ENCODE results near the gene LRCOL1. TPM values are rescaled to one million over a fixed set of nuclear protein-coding genes. Genes with fewer than 3 reads are reported as not detected.
A peak's percentile ranks its signal among the peaks of the same experiment; 100 is the strongest.

The LRCOL1 gene
- polyA plus RNA-seq, 1 donor from 2014 or later, result not detected

DNA sequence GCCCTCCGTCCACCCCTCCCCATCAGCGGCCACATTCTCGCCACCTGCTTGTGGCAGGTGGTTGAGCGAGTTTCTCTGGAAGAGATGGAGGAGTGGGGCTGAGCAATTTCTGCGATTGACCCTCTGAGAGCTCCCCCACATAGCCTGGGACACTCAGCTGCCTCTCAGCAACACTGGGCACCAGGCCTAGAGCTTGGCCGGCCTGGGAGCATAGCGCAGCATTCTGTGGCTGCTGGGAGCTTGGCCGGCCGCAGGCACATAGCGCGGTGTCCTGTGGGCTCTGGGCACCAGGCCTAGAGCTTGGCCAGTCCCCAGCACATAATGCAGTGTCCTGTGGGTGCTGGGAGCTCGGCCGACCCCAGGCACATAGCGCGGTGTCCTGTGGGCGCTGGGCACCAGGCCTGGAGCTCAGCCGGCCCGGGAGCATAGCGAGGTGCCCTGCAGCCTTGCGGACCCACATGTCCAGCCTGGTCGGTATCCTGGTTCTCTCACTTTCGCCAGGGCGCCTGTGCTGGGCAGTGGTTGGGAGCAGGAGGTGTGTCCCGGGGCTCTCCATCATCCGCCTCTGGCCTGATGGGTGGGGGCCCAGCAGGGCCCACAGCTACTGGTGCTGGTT, 43.8 kb downstream of the LRCOL1 start:
- peaks cover 0 to 4% (median 2%) of the 10 kb centered on the region in 3 donors for H3K4me1 Mint-ChIP-seq
- H3K4me3 Mint-ChIP-seq, result no peak overlapping the region
- H3K36me3 Mint-ChIP-seq, result no peaks in the 10 kb centered on the region
- H3K9me3 Mint-ChIP-seq, result no peaks in the 10 kb centered on the region
- no peak overlapping the region for H3K27ac Mint-ChIP-seq
- no peaks in the 10 kb centered on the region for H3K27me3 Mint-ChIP-seq

DNA sequence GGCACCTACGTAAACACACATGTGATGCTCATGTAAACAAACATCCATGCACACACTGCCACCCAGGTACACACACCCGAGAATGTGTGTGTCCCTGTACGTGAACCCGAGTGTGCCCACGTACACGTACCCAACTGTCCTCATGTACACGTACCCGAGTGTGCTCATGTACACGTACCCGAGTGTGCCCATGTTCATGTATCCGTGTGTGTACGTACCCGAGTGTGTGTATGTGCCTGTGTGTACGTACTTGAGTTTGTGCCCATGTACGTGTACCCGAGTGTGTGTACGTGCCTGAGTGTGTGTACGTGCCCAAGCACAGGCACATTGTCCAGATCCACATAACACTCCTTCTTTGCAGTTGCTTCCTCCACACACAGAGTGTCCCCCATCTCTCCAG, 45.0 kb downstream of the LRCOL1 start:
- H3K27ac Mint-ChIP-seq, result peak overlapping the region in 1 of 3 donors; percentile 31
- no peaks in the 10 kb centered on the region for H3K27me3 Mint-ChIP-seq
- peaks cover 0 to 4% (median 4%) of the 10 kb centered on the region in 3 donors for H3K4me1 Mint-ChIP-seq

GRCh38 chr12:132563911-132564310, 46.5 kb downstream of the LRCOL1 start:
- Mint-ChIP-seq H3K4me1 (peaks cover 4 to 8% (median 8%) of the 10 kb centered on the region in 3 donors), H3K9me3 (no peaks in the 10 kb centered on the region), H3K36me3 (no peaks in the 10 kb centered on the region), H3K27me3 (no peaks in the 10 kb centered on the region), H3K4me3 (no peak overlapping the region), H3K27ac (no peak overlapping the region)

More for the DNA sequence above, 45.0 kb downstream of the LRCOL1 start:
- no peaks in the 10 kb centered on the region for H3K36me3 Mint-ChIP-seq
- no peak overlapping the region for H3K4me3 Mint-ChIP-seq
- H3K9me3 Mint-ChIP-seq, result no peaks in the 10 kb centered on the region

GRCh38 chr12:132562489-132563021, 47.8 kb downstream of the LRCOL1 start:
- Mint-ChIP-seq H3K9me3 (no peaks in the 10 kb centered on the region), H3K4me3 (peak overlapping the region in 1 of 4 donors; percentile 29), H3K27ac (no peak overlapping the region), H3K27me3 (no peaks in the 10 kb centered on the region), H3K4me1 (peaks cover 7 to 14% (median 13%) of the 10 kb centered on the region in 3 donors), H3K36me3 (no peaks in the 10 kb centered on the region)

DNA sequence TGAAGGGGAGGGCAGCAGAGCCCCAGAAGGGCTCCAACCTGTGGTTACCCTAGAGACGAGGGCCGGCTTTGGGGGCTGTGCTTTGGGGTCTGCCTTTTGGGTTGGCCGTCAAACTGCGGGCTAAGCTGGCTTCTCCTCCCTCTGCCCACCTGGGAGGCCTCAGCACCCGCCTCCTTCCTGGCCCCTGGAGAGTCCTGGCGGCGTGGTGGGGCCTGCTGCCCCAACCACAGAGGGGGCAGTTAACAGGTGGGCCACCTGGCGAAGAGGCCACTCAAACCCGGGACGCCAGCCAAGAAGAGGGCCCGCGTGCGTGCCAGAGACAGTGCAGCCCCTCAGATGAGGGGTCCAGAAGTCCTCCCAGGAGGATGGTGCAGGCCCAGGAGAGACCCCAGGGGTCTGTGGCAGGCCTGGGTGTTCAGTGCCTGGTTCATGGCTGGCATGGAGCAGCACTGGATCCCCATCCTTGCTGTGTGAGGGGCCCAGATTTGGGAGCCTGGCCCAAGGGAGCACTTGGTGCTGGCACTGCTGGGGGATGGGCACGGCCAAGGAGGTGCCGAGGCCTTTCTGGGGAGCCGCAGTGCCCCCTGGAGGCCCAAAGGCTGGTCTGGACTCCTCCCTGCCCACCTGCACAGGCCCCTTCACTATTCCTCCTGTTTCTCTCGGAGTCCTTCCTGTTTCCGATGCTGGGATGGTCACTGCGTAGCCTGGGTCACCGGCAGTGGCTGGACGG, 48.8 kb downstream of the LRCOL1 start:
- H3K36me3 Mint-ChIP-seq, result no peaks in the 10 kb centered on the region
- H3K27ac Mint-ChIP-seq, result peak overlapping the region; percentile 64 to 71 (median 70)
- H3K4me3 Mint-ChIP-seq, result peak overlapping the region; percentile 76 to 96 (median 87)
- H3K9me3 Mint-ChIP-seq, result no peaks in the 10 kb centered on the region
- H3K27me3 Mint-ChIP-seq, result no peaks in the 10 kb centered on the region
- peaks cover 7 to 17% (median 13%) of the 10 kb centered on the region in 3 donors for H3K4me1 Mint-ChIP-seq

DNA sequence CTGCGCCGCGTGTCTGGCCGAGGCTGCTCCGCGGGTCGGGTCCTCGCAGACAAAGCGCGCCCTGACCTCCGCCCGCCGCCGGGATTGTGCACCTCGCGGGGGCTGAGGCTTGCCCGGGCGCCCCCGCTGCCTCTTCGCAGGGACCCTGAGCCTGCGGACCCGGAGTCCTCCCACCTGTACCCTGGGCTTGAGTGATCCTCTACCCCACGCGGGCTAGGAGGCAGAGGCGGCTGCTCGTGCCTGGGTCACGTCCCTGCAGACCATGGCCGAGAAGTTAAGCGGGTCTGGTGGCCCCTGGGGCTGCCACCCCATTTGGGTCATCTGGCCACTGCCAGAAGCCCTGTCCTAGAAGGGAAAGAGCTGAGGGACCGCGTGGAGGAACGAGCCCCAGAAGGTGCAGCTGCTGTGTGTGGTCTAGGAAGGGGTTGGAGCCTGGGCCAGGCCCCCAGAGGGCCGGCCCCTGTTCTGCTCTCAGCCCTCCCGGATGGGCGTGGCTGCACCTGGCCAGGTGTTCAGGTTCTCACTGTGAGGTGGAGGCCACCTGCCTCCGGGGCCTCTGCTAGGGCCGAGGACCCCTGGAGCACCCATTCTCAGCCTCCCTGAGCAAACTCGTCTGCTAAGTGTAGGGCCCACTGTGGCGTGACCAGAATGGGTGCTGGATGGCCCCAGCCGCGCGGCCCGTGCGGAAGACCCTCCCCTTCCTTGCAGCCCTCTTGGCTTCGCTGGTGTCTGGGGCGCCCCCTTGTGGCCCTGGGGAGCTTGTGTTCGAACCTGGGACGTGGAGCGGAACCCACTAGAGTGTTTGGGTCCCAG, 49.6 kb downstream of the LRCOL1 start:
- Mint-ChIP-seq H3K4me1 (peaks cover 7 to 16% (median 13%) of the 10 kb centered on the region in 3 donors), H3K36me3 (no peaks in the 10 kb centered on the region), H3K4me3 (peak overlapping the region; percentile 76 to 96 (median 87)), H3K27me3 (no peaks in the 10 kb centered on the region), H3K27ac (peak overlapping the region; percentile 64 to 71 (median 70)), H3K9me3 (no peaks in the 10 kb centered on the region)

DNA sequence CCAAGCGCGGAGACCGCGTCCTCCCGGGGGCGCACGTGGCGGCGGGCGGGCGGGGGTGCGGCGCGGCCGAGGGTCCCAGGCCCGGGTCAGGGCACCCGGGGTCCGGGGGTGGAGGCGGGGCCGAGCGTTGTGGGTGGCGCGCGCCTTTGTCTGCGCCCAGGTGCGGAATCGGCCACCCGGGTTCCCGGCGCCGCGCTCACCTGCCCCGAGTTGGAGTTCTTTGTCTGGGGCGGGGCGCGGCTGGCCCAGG, 50.1 kb downstream of the LRCOL1 start:
- H3K27me3 Mint-ChIP-seq, result no peaks in the 10 kb centered on the region
- H3K4me1 Mint-ChIP-seq, result peaks cover 7 to 15% (median 13%) of the 10 kb centered on the region in 3 donors
- peak overlapping the region in 2 of 4 donors; percentile 76 to 80 for H3K4me3 Mint-ChIP-seq
- no peak overlapping the region for H3K27ac Mint-ChIP-seq
- no peaks in the 10 kb centered on the region for H3K9me3 Mint-ChIP-seq
- peaks cover 1% of the 10 kb centered on the region for H3K36me3 Mint-ChIP-seq

GRCh38 chr12:132559652-132560363, 50.6 kb downstream of the LRCOL1 start:
- peak overlapping the region; percentile 82 to 93 (median 92) for H3K4me3 Mint-ChIP-seq
- H3K27ac Mint-ChIP-seq, result peak overlapping the region; percentile 81 to 98 (median 91)
- peaks cover 1% of the 10 kb centered on the region for H3K36me3 Mint-ChIP-seq
- no peaks in the 10 kb centered on the region for H3K27me3 Mint-ChIP-seq
- H3K4me1 Mint-ChIP-seq, result peaks cover 7 to 17% (median 13%) of the 10 kb centered on the region in 3 donors
- H3K9me3 Mint-ChIP-seq, result no peaks in the 10 kb centered on the region

GRCh38 chr12:132558861-132559623, 51.3 kb downstream of the LRCOL1 start:
- Mint-ChIP-seq H3K27ac (peak overlapping the region; percentile 81 to 98 (median 91)), H3K9me3 (no peaks in the 10 kb centered on the region), H3K27me3 (no peaks in the 10 kb centered on the region), H3K36me3 (peaks cover 1% of the 10 kb centered on the region), H3K4me1 (peaks cover 7 to 19% (median 13%) of the 10 kb centered on the region in 3 donors), H3K4me3 (peak overlapping the region; percentile 82 to 93 (median 92))

- H3K4me3 Mint-ChIP-seq, result peak overlapping the region; percentile 34 to 93 (median 92)
- no peaks in the 10 kb centered on the region for H3K27me3 Mint-ChIP-seq
- peaks cover 7 to 17% (median 11%) of the 10 kb centered on the region in 3 donors for H3K4me1 Mint-ChIP-seq
- peaks cover 1% of the 10 kb centered on the region for H3K36me3 Mint-ChIP-seq
- H3K9me3 Mint-ChIP-seq, result no peaks in the 10 kb centered on the region
- peak overlapping the region; percentile 81 to 98 (median 91) for H3K27ac Mint-ChIP-seq
Measured at GRCh38 chr12:132558042-132558856, 52.1 kb downstream of the LRCOL1 start.

DNA sequence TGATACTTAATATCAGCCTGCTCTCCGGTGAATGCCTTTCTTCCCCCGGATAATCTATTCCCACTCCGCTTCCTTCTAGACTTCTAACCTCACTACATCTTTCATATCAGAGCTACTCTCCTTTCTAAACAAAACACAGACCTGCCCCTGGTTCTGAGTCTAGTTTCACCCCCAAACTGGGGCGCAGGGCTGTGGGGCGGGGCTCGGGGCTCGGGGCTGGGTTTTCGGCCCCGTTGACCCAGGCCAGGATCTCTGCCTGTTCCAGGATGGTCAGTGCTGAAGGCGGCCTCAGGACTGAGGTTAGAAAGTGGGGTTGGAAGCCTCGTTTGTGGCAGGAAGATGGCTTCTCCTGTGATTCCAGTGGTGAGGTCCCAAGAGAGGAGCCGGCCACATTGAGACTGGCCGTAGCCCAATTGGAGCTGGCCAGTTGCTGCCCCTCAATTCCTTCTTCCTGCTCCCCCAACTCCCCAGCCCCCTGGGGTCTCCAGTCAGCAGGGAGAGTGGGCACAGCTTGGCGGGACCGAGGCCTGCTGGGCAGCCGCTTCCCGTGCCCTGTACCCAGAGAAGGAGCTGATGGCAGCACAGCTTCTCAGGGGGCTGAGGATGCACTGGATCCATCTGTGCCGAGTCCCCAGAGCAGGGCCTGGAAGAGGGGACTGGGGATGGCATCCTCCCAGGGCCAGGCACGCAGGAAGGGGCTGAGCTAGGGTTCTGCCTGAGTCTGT, 52.9 kb downstream of the LRCOL1 start:
- Mint-ChIP-seq H3K36me3 (peaks cover 1% of the 10 kb centered on the region), H3K4me1 (peaks cover 7 to 17% (median 11%) of the 10 kb centered on the region in 3 donors), H3K27ac (peak overlapping the region in 2 of 3 donors; percentile 5 to 43), H3K4me3 (peak overlapping the region in 1 of 4 donors; percentile 19), H3K27me3 (no peaks in the 10 kb centered on the region), H3K9me3 (no peaks in the 10 kb centered on the region)

DNA sequence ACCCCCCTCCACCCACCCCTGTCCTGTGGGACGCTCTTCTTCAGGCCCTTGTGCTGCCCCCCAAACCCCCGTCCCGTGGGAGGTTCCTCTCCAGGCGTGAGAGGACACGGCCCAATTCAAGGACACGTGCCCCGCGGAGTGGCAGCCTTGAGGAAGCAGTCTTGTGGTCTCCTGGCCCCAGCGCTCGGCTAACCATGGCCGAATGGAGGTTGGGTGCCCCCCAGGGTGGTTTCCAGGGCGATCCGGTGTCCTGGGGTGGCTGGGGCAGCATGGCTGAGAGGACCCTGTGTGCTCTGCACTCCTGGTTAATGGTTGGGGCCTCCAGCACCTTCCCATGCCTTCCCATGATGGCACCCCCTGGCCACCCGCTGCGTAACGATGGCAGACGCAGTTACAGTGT, 53.6 kb downstream of the LRCOL1 start:
- peak overlapping the region in 1 of 4 donors; percentile 19 for H3K4me3 Mint-ChIP-seq

More for the DNA sequence above, 53.6 kb downstream of the LRCOL1 start:
- H3K27ac Mint-ChIP-seq, result peak overlapping the region in 1 of 3 donors; percentile 5
- no peaks in the 10 kb centered on the region for H3K9me3 Mint-ChIP-seq
- no peaks in the 10 kb centered on the region for H3K27me3 Mint-ChIP-seq
- peaks cover 7 to 17% (median 11%) of the 10 kb centered on the region in 3 donors for H3K4me1 Mint-ChIP-seq
- H3K36me3 Mint-ChIP-seq, result peaks cover 1% of the 10 kb centered on the region

Data from IgD-negative memory B cell (primary cell).